HG03571 (cell line): ENCODE data around the gene GRB7.
"Not testable (repeated sequence)": the region's sequence is repeated elsewhere in the genome, so short reads cannot be mapped to it uniquely, and the experiment has no call there.

Source experiments
- ATAC-seq: cut with Tn5 transposase; IDR thresholded peaks from one replicate; pipeline ENCODE4 v1.9.1; 2021; ENCODE audit not compliant: unreplicated experiment

Gene GRB7

DNA sequence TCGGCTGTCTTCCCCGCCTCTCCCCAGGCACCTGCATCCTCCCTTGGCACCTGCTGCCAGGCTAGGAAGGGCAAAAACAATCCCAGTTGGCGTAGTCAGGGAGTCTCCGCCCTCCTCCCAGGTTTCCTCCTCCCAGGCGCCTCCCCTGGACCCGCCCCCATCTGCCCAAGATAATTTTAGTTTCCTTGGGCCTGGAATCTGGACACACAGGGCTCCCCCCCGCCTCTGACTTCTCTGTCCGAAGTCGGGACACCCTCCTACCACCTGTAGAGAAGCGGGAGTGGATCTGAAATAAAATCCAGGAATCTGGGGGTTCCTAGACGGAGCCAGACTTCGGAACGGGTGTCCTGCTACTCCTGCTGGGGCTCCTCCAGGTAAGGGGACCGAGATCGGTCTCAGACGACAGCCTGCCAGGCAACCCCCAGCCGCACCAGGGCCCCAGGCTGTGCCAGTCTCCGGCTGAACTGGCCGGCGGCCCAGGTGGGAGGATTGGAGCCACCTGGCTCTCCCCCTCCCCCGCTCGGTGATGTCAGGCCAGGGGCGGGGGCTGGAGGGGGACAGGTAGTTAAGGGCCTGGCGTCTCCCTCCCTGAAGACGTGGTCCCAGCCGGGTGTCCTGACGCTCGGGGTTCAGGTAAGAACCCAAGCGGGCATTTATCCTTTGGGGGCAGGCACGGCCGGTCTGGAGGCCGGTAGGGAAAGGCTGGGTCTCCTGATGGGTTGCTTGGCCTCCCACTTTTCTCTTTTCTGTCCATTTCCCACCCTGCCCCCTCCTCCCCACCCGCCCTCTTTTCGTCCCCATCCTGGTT, at the start of gene GRB7:
GRB7 (plus strand) TSS at position 179 of the 808 bp plus-strand sequence. CDS start 4,364 bp downstream, outside the sequence.
- no peak for ATAC-seq

DNA sequence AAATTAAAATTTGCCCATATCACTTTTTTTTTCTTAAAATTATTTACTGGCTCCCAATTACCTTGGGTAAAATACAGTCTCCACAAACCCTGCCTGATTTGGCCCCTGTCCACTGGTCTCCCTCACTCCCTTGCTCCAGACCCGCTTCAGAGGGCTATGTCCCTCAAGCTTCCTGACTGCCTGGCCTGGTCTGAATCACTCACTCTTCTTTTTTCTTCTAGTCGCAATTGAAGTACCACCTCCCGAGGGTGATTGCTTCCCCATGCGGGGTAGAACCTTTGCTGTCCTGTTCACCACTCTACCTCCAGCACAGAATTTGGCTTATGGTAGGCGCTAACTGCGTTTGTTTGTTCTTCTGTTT, 49.3 kb upstream of the GRB7 start:
- no peak for ATAC-seq

DNA sequence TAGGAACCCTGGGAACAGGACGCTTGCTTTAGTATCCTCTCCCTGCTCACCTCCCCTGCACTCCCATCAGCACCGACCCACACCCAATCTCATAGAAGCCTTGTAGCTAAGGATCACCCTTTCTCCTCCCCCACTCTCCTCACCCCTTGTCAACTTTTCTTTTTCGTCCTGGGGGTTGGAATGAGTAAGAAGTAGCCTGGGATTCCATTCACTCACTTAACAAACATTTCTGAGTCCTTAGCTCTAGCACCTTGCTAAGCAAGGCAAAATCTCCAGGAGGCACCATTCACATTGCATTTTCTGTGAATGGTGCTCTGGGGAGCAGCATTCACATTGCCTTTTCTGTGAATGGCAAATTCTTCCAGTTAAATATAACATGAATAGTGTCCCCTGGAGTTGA, 48.8 kb upstream of the GRB7 start:
- ATAC-seq: no peak

DNA sequence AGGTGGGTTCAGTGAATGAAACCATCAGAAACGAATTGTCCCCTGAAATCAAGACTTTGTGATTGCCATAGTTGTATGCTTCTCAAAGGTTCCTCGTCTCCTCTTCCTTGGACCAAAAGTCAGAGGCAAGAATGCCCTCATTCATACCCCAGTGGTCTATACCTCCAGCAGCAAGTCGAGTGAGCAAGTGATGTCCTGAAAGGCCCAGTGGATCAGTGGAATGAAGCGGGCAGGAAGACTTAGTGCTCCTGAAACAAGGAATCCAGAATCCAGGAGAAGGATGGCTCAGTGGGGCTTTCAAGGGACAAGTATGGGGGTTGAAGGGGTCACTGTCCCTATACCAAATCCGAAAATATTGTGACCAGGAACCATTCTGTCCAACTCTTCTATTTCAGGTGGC, 43.1 kb upstream of the GRB7 start:
- no peak for ATAC-seq

DNA sequence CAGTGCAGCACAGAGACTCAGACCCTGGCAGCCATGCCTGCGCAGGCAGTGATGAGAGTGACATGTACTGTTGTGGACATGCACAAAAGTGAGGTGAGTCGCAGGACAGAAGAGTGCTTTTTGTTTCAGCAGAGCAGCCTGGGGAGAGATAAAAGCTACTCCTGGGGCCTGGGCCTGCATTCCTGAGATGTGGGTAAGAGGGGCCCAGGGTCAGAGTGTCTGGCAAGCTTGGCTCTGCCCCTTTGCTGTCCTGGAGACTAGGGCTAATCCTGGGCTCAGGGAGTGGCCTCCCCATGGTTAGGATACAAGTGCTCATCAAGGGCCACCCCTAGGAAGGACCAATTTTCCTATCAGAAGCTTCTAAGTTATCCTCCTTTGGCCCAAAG, 42.7 kb upstream of the GRB7 start:
- no peak for ATAC-seq

DNA sequence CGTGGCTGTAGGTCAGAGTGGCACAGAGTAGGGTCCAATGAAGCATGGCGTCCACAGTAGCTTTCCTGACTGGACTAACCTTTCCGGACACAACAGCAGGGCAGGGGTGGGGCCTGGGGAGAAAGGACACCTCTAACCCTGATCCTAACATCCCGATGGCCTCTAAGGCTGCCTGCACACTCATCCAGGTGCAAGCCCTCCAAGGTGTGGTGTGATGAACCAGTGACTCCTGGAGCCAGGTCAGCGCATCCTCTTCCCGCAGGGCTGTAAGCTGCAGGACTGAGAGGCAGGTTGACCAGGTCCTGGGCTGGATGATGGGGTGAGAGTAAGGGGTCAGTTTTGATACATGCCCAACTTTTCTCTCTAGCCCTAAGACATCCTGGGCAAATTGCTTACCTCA, 41.0 kb upstream of the GRB7 start:
- ATAC-seq: no peak

DNA sequence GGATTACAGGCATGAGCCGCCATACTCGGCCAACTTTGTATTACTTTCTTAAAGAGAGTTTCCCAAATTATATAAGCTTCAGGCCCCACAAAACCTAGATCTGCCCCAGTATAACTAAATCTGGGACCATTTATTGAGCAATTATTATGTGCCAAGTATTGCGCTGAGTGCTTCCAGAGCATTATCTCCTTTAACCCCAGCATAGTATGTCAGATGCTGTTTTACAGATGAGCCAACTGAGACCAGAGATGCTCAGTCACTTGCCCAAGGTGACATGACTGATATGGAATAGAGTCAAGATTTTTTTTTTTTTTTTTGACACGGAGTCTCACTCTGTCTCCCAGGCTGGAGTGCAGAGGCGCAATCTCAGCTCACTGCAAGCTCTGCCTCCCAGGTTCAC, 39.8 kb upstream of the GRB7 start:
- ATAC-seq: no peak

DNA sequence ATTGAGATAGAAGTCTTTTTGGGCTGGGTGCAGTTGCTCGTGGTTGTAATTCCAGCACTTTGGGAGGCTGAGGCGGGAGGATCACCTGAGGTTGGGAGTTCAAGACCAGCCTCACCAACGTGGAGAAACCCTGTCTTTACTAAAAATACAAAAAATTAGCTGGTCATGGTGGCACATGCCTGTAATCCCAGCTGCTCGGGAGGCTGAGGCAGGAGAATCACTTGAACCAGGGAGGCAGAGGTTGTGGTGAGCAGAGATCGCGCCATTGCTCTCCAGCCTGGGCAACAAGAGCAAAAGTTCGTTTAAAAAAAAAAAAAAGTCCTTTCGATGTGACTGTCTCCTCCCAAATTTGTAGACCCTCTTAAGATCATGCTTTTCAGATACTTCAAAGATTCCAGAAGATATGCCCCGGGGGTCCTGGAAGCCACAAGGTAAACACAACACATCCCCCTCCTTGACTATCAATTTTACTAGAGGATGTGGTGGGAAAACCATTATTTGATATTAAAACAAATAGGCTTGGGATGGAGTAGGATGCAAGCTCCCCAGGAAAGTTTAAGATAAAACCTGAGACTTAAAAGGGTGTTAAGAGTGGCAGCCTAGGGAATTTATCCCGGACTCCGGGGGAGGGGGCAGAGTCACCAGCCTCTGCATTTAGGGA, 38.5 kb upstream of the GRB7 start:
- not testable (repeated sequence) for ATAC-seq

DNA sequence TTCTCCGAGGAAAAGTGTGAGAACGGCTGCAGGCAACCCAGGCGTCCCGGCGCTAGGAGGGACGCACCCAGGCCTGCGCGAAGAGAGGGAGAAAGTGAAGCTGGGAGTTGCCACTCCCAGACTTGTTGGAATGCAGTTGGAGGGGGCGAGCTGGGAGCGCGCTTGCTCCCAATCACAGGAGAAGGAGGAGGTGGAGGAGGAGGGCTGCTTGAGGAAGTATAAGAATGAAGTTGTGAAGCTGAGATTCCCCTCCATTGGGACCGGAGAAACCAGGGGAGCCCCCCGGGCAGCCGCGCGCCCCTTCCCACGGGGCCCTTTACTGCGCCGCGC, 38.0 kb upstream of the GRB7 start, which contains the start of gene ERBB2:
ERBB2 (plus strand) TSS at position 247 of the 330 bp plus-strand sequence. CDS start 175 bp downstream, outside the sequence.
- no peak for ATAC-seq

DNA sequence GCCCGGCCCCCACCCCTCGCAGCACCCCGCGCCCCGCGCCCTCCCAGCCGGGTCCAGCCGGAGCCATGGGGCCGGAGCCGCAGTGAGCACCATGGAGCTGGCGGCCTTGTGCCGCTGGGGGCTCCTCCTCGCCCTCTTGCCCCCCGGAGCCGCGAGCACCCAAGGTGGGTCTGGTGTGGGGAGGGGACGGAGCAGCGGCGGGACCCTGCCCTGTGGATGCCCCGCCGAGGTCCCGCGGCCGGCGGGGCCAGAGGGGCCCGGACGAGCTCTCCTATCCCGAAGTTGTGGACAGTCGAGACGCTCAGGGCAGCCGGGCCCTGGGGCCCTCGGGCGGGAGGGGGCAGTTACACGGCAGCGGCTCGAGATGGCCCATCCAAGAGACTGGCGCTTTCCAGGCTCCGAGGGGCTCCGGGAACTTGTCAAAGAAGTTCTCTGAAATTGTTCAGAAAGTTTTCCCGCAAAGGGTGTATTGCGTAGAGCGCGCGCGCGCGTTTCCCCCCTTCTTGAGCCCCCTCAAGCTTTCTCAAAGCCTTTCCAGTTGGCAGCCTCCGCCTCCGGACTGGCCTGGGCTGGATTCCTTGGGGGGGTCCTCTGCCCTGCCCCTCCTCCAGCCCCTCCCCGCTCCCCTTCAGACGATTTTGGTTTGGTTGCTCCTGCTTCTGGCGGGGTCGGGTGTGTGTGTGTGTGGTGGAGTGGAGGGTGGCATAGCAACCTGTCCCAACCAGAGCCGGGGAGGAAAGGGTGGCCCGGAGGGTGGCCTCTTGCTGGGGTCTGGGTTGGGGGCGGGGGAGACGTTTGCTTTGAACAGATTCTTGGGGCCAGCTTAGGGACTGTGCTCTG, 37.4 kb upstream of the GRB7 start:
- ATAC-seq: no peak

DNA sequence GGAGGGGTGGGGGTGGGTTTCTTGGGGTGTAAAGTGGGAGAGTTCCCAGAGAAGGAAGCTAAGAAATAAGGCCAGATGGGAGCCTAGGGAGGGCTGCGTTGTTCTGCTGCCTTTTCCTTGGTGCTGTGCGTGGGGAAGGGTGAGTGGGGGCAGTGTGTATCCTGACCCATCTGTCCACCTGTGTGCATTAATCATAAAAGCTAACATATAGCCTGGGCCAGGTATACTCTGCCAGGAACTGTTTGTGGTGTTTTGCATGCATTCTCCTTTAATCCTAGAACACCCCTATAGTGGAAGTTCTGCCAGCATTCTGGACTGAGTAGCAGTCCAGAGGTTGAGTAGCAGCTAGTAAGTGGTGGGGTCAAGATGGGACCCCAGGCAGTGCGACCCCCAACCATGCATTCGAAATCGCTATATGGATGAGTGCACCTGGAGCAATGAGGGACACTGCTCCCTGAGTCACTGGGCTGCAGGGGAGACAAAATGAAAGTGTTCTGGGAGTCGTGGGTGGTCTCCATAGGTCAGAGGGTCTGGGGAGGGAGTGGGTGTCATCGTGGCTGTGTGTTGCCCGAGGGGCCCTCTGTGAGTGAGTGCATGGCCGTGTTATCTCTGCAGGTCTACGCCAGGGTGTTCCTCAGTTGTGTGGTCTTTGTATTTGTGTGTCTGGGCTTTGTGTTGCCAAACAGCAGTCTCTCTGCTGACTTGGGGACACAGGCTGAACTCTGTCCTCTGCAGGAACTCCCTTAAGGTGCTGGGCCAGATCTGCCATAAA, 36.5 kb upstream of the GRB7 start:
- ATAC-seq: no peak

DNA sequence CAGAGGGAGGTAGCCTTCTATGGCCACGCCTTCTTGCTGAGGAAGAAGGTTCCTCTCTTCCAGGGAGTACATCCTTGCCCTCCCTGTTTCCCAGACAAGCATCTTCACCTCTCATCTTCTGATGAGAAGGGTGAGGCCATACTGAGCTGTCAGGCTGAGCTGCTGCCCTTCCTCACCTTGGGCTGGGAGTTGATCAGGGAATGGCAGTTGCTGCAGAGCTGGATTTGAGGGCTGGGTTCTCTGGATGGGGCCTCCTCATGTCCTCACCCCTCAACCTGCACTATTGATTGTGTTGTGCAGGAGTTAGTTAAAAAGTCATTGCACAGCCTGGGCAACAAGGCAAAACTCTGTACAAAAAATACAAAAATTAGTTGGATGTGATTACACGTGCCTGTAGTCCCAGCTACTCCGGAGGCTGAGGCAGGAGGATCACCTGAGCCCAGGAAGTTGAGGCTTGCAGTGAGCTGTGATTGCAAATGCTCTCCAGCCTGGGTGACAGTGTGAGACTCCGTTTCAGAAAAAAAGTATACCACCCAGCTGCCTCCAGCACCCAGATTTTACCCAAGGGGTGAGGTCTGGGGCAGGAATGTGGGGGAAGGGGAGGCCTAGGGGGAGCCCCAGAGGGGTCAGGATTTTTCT, 35.8 kb upstream of the GRB7 start:
- no peak for ATAC-seq

DNA sequence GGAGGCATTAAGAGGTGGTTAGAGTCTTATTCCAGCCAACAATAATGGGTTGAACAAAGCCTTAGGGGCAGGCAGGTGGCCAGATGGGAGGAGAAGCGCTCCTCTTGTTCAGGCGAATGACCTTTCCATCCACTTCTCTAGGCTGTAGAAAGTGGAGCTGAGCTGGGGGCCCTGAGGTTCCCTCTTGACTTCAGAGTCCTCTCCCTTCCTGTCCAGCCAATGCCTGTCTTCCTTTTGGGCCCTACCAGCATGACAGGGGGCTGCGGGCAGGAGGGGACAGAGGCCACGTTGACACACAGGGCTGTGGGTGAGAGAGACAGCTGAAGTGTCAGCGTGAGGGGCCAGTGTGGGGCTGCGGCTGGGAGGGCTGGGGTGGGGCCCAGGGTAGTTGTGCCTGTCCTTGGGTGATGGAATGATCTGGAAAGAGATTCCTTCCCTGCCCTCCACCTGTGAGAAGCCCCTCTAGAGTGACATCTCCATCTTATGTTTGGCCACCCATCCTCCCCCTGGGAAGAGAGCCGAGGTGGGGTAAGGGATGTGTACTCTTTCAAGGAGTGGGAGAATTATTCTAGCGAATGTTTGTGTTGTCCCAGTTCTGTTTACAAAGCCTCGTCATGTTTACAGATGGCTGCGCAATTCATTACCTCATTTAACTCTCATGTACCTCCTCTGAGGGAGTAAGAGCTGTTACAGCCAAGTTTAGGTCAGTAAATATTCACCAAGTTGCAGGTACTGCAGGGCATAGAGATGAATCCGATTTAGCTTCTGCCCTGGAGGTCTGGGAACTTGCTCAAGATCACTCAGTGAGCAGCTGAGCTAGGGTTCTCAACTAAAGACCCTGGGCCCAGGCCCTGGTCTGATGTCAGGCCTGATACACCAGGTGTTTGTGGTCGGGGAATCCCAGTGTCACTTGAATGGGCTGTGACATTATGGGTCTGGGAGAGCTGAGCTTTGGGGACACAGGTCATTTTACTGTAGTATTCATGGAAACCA, 34.5 kb upstream of the GRB7 start:
- ATAC-seq: no peak

DNA sequence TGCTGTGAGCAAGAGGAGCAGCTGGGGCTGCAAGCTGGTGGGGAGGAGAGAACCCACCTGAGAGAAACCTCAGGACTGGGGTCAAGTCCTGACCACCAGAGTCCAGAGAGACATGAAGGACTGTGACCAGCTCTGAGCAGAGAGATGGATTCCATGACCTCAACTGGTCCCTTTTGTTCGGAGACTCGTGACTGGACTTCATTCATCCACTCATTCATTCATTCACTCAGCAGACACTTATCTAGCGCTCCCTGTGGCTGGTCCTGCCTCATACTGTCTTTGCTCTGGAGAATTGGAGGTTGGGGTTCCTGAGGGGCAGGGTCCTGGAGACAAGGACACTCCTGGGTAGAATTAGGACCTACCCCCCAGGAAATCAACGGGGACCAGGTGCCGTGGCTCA, 33.8 kb upstream of the GRB7 start:
- ATAC-seq: no peak

DNA sequence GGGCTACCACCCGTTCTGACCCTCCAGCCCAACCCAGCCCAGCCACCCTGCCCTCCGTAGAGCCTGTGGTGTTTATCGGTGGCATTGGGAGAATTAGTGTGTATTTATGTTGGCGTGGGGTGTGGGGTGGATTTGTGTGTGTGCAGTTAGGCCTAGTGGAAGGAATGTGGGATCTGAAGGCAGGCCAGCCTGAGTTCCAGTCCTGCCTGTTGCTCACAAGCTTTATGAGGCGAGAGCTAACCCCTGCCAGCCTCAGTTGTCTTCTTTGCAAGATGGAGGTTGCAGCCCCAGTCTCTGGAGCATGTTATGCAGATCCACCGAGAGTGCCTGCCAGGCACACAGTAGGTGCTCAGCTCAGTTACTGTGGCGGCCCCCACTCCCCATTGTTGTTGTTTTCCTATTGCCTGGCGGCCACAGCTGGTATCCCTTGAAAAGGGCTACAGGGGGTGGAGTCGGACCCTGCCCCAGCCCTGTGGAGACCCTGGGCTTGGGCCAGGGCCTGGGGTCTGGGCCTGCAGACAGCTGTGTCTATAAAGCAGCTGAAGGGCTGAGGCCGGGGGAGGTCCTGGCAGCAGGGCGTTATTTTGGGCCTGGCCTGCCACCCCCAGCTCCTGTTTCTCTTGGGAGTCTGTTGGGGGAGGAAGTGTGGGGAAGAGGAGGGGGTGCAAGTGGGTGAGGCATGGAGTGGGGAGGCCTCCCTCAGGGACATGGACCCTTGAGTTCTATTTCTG, 32.8 kb upstream of the GRB7 start:
- no peak for ATAC-seq

DNA sequence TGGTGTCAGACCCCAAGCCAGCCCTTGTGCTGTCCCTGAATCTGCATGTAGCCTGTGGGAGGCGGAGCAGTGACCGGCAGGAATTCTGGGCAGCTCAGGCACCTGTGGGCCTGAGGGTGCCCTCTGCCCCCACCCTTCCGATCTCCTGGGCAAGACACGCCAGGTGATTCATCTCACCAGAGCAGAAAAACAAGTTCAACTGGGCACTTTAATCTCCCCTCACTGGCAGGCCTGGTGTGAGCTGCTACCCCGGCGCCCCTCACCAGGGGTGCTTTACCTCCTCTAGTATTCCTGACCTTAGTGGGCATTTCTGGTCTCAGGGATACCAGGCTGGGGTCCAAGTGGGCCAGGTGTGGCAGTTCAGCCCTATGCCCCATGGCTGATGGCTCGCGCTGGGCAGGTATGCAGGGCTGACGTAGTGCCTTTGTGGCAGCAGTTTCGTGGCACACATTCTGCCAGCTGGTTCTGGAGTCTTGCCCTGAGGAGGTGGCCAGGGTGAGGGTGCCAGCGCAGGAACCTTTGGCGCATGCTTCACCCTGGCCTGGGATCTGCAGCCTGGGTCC, 31.9 kb upstream of the GRB7 start:
- no peak for ATAC-seq

DNA sequence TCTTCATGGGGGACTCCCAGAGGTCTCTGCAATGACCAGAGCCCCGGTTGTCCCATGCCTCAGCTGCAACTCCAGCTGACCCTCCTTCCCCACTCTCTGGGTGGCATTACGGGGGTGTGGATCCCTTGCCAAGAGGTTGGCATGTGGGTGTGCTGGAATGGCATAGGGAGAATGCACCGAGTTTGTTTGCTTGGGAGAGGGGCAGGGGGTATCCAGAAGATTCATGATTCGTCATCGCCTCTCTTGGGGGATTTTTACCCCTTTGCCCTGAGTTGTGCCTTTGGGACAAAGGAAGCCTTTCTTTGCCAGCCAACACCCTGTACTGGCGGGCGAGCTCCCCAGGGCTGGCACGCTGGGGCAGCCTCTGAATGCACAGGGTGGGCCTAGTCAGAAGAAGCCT, 31.4 kb upstream of the GRB7 start:
- no peak for ATAC-seq

DNA sequence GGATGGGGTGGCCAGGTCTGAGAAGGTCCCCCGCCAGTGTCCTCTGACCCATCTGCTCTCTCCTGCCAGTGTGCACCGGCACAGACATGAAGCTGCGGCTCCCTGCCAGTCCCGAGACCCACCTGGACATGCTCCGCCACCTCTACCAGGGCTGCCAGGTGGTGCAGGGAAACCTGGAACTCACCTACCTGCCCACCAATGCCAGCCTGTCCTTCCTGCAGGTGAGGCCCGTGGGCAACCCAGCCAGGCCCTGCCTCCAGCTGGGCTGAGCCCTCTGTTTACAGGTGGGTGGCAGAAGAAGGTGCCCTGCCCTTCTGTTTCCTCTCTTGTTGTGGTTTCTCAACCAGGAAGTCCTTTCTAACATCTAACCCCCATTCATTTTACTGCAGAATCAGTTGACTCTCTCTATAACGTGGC, 30.8 kb upstream of the GRB7 start:
- ATAC-seq: no peak
